ENCODE measurements around the gene PDE11A. TPM values are rescaled to one million over a fixed set of nuclear protein-coding genes. Genes with fewer than 3 reads are reported as not detected.

Gene PDE11A
- total and polyA plus RNA-seq, 9 donors: 0.15 to 2.0 (median 0.42) TPM; not detected in 1

- 72 to 74% (median 72%) methylated on average over 4 of the region's 4 CpGs for WGBS, 3 donors
- no peaks in the 10 kb centered on the region for H3K9me3 ChIP-seq
- no peaks in the 10 kb centered on the region for H3K36me3 ChIP-seq
- no peak for TF ChIP-seq POLR2A (IDR thresholded peaks at IDR 0.05)
- TF ChIP-seq EP300 (IDR thresholded peaks at IDR 0.05): no peak
- no peak for TF ChIP-seq CTCF (IDR thresholded peaks at IDR 0.05)
- intact Hi-C loops (cut with DNase I): no loop called here
- H3K27ac ChIP-seq: no peak overlapping the region
- no peak overlapping the region for H3K4me3 ChIP-seq
- no peaks in the 10 kb centered on the region for H3K27me3 ChIP-seq
- DNase-seq: no peak
- H3K4me1 ChIP-seq (ENCODE audit: insufficient read depth): no peaks in the 10 kb centered on the region
Measured at GRCh38 chr2:177665328-177665727, 407.2 kb downstream of the PDE11A start.

- no peaks in the 10 kb centered on the region for H3K36me3 ChIP-seq
- no peaks in the 10 kb centered on the region for H3K27me3 ChIP-seq
- no peak for DNase-seq
- no peak overlapping the region for H3K27ac ChIP-seq
- intact Hi-C loops (cut with DNase I): no loop called here
- no peak for TF ChIP-seq EP300 (IDR thresholded peaks at IDR 0.05)
- TF ChIP-seq POLR2A (IDR thresholded peaks at IDR 0.05): no peak
- TF ChIP-seq CTCF (IDR thresholded peaks at IDR 0.05): no peak
- H3K9me3 ChIP-seq: no peaks in the 10 kb centered on the region
- H3K4me3 ChIP-seq: no peak overlapping the region
- 60 to 73% (median 72%) methylated on average over 4 of the region's 4 CpGs for WGBS, 3 donors
- H3K4me1 ChIP-seq (ENCODE audit: insufficient read depth): no peaks in the 10 kb centered on the region
Measured at GRCh38 chr2:177662895-177663294, 409.7 kb downstream of the PDE11A start.

GRCh38 chr2:177660742-177661141, 411.8 kb downstream of the PDE11A start:
- WGBS, 3 donors: 58 to 81% (median 61%) methylated on average over 3 of the region's 3 CpGs
- no peaks in the 10 kb centered on the region for H3K4me1 ChIP-seq (ENCODE audit: insufficient read depth)
- no peak for DNase-seq
- H3K36me3 ChIP-seq: no peaks in the 10 kb centered on the region
- intact Hi-C loops (cut with DNase I): no loop called here
- H3K27ac ChIP-seq: no peak overlapping the region
- TF ChIP-seq EP300 (IDR thresholded peaks at IDR 0.05): no peak
- TF ChIP-seq POLR2A (IDR thresholded peaks at IDR 0.05): no peak
- no peak for TF ChIP-seq CTCF (IDR thresholded peaks at IDR 0.05)
- H3K4me3 ChIP-seq: no peak overlapping the region
- H3K27me3 ChIP-seq: no peaks in the 10 kb centered on the region
- H3K9me3 ChIP-seq: no peaks in the 10 kb centered on the region

GRCh38 chr2:177658309-177658708, 414.3 kb downstream of the PDE11A start:
- no peaks in the 10 kb centered on the region for H3K9me3 ChIP-seq
- no peaks in the 10 kb centered on the region for H3K27me3 ChIP-seq
- no peaks in the 10 kb centered on the region for H3K36me3 ChIP-seq
- H3K4me1 ChIP-seq (ENCODE audit: insufficient read depth): no peaks in the 10 kb centered on the region
- no peak overlapping the region for H3K4me3 ChIP-seq
- no peak for DNase-seq
- no peak for TF ChIP-seq POLR2A (IDR thresholded peaks at IDR 0.05)
- TF ChIP-seq EP300 (IDR thresholded peaks at IDR 0.05): no peak
- TF ChIP-seq CTCF (IDR thresholded peaks at IDR 0.05): no peak
- H3K27ac ChIP-seq: no peak overlapping the region
- intact Hi-C loops (cut with DNase I): no loop called here

- TF ChIP-seq EP300 (IDR thresholded peaks at IDR 0.05) (no peak), POLR2A (IDR thresholded peaks at IDR 0.05) (no peak), CTCF (IDR thresholded peaks at IDR 0.05) (no peak)
Measured at GRCh38 chr2:177651833-177652232, 420.7 kb downstream of the PDE11A start.

More at GRCh38 chr2:177651833-177652232, 420.7 kb downstream of the PDE11A start:
- H3K27ac ChIP-seq: no peak overlapping the region
- intact Hi-C loops (cut with DNase I): no loop called here
- no peak overlapping the region for H3K4me3 ChIP-seq
- DNase-seq: no peak
- H3K27me3 ChIP-seq: no peaks in the 10 kb centered on the region
- no peaks in the 10 kb centered on the region for H3K9me3 ChIP-seq
- H3K36me3 ChIP-seq: no peaks in the 10 kb centered on the region
- WGBS, 3 donors: 63 to 69% (median 69%) methylated on average over 7 of the region's 7 CpGs
- H3K4me1 ChIP-seq (ENCODE audit: insufficient read depth): no peaks in the 10 kb centered on the region
